UCSD-AML1 (cell line): ENCODE results near the gene HDAC10.
A peak's percentile ranks its signal among the peaks of the same experiment; 100 is the strongest.
"Not testable (repeated sequence)": the region's sequence is repeated elsewhere in the genome, so short reads cannot be mapped to it uniquely, and the experiment has no call there.

Source experiments
- DNase-seq: peaks from one replicate; lab custom pipeline; 2025; ENCODE audit not compliant: unreplicated experiment; lab: John Stamatoyannopoulos, UW

HDAC10 gene

DNA sequence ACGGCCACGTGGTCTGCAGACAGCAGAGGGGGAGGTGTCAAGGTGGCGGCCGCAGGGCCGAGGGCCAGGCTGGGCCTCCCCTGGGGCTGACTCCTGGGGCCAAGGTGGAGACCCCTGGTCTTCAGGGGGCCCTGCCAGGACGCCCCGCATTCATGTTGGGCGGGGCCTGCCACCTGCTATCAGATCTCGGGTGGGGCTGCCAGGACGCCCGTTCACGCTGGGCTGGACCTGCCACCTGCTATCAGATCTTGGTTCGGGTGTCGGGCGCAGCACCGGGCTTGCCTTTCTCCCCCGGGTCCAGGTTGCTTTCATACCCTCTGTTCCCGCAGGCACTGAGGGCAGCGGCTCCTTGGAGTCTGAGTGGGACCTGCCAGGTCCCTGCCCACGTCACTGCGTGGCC is 35.2 kb upstream of the HDAC10 start:
- DNase-seq = no peak

DNA sequence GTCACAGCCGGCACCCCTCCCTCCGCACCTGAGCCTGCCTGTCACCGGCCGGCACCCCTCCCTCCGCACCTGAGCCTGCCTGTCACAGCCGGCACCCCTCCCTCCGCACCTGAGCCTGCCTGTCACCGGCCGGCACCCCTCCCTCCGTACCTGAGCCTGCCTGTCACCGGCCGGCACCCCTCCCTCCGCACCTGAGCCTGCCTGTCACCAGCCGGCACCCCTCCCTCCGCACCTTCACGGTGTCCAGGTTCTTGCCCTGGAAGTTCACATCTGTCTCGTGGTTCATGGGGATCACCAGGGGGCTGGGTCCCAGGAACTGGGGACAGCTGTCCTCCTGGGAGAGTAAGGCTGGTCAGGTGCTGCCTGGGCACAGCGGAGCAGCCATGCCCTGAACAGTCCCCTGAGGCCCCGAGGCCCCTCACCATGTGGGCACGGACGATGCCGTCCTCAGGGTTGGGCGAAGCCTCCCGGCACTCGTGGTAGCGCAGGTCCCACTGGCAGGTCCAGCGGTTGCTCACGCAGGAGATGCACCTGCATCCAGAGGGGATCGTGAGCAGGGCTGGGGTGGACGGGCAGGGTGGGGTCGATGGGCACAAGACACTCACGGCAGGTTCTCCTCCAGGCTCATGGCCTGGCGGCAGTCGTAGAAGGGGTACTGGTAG is 34.6 kb upstream of the HDAC10 start:
- DNase-seq = no peak

DNA sequence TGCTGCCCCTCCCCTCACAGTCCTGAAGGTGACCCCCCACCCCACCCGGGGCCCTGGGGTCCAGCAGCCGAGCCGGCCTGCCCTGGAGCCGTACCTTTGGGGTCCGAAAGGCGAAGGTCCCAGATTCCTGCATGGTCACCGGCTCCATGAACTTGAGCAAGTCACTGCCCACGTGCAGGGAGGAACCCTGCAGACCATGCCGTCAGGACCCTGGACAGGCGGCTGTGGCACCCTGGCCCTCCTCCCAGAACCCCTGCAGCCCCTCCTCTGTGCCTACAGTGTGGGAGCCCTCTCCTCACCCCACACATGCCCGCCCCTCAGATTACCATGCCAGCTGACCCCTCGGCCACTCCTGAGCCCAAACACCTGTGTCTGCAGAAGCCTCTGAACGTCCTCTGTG is 33.4 kb upstream of the HDAC10 start:
- DNase-seq = no peak

DNA sequence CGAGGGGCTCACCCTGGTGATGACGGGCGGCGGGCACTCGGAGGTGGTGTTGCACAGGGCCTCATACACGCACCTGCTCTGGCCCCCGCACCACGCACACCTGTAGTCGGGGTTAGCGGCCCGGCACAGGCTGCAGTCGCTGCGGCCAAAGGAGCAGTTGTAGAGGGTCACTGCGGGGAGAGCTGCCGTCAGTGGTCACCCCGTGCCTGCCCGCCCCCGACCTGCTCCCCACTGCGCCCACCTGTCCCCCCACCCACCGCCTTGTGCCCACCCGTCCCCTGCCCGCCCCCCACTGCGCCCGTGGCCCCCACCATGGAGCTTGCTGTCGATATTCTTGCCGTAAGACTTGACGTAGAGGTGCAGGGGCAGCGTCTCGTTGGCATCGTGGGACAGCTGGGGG is 32.8 kb upstream of the HDAC10 start:
- no peak for DNase-seq

DNA sequence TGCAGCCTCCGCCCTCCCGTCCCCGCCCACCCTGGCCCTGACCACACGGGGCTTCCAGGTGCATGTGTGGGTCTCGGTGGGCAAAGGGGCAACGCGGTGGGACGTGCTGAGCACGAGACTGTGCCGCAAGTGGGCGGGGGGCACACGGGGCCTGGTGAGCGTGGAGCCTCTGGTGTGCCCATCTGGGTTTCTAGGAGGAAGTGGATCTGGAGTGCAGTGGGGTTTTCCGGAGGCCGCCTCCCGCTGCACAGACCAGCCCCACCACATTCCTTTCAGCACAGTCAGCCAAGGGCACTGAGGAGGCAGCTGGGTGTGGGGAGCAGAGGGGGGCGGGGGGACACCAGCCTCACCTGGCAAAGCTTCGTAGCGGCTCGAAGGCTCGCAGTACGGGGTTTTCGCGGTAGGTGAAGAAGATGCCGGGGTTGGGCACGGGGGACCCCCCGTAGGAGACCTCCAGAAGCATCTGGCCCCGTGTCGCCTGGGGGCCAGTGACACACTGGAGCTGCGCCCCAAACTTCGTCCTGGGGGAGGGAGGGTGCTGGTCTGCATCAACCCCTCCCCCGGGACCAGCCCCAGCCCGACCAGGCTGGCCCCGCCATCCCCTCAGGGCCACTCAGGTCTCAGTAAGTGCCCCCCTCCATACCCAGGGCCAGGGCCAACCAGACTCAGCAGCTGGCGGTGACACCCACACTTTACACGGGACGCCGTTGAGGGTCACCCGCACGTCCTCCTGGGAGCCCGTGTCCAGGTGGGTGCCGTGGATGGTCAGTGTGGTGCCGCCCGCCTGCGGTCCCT is 31.5 kb upstream of the HDAC10 start:
- DNase-seq = no peak

DNA sequence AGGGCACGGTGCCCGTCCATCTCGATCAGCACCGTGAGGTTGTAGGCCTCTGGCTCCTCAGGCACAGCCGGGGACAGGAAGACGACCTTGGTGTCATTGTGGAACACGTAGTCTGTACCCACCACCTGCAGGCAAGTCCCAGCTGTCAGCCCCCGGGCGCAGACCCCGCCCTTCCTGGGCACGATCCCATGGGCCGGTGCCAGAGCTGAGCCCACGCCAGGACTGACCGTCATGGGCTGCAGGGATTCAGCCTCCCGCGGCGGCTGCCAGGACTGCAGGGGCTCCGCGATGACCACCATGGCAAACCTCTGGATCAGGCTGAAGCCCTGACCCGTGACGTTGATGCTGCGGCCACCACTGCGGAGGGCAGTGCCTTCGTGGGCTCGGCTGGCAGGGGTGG is 30.9 kb upstream of the HDAC10 start:
- no peak for DNase-seq

DNA sequence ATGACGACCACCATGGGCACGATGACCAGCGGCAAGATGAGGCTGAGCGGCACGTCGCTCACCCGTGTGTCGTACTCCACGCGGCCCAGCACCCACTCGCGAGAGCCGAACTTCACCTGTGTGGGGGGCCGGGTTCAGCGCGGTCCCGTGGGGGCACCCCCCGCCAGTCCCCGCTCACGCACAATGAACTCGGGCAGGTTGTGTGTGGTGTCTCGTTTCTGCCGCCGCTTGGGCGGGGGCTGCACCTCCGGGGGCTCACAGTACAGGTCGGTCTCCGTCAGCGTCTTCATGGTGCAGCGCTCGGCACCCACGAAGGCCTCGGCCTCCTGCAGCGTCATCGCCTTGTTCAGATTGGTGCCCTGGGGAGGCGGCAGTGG is 30.3 kb upstream of the HDAC10 start:
- DNase-seq = no peak

DNA sequence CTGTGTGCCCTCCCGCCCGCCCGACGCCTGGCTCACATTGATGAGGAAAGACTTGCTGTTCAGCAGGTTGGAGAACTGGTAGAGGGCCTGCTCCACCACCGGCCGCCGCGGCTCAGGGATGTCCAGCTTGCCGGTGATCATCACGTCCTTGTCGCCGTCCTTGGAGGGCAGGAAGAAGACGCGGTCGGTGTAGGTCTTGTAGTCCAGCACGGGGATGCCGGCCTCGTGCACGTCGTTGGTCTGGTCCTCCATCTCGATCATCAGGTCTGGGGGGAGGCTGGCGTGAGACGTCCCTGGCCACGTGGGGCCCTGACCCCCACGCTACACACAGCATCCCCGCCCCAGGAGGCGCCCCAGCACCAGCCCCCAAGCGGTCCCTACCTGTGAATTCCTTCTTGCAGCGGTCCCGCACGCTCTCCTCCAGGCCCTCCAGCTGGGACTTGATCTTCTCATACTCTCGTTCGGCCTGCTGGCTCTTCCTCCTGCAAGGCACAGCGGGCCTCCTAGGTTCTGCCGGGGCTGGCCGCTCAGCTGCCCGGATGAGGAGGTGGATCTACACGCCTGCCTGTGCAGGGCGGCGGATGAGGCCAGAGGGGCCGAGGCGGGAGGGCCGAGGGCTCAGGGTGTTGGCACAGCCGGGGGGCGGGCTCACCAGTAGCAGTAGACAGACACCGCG is 29.8 kb upstream of the HDAC10 start:
- no peak for DNase-seq

DNA sequence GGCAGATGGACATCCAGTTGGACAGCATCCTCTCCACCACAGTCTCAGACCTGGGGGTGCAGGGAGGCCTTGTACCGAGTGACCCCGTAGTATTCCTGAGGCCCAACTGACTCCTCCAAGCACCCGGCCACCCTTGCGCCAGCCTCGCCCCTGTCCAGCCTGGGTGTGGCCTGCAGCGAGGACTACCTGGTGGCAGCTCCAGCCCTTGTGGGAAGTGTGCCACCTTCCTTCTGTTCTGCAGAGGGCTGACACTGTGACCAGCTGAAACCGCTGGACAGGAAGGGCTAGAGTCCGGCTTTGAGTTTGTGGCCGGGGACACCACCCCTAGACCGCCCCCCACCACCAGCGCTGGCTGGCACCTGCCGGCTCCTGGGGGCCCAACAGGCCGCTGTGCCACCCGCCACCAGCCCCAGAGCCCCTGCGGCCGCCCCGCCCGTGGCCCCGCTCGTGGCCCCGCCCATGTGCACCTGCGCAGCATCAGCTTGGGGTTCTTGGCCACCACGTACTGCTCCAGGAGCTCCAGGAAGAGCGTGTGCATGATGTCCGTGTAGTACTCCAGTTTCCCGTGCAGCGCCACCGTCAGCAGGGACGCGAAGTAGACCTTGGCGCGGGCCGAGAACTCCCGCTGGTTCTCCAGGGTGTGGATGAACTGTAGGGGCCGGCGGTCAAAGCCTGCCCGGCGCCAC is 29.1 kb upstream of the HDAC10 start:
- DNase-seq = no peak

DNA sequence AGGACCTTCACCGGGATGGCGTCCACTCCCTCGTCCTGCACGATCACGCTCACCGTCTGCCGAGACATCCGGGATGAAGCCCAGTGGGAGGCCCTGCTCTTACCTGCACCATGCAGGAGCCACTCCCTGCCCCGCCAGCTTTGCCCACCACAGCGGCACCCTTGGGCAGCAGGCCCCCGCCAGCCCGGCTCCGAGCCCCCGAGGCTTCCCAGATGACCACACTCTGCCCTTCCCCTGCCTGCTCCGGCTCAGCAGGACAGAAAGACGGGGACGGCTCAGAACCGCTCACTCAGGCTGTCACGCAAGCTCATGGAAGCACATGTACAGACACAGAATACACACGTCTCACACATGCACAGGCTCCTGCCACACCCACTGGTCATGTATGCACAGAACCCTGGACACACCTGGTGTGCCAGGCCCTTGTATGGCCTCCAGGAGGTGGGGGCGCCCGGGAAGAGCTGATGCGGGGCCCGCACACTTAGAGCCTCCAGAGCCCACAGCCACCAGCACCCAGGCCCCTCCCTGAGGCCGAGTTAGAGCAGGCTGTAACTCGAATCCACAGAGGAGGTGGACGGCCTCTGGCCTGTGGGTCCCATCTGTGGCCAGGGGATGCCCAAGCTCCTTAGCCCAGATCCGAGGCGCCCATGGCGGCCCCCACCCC is 28.0 kb upstream of the HDAC10 start:
- DNase-seq = no peak

DNA sequence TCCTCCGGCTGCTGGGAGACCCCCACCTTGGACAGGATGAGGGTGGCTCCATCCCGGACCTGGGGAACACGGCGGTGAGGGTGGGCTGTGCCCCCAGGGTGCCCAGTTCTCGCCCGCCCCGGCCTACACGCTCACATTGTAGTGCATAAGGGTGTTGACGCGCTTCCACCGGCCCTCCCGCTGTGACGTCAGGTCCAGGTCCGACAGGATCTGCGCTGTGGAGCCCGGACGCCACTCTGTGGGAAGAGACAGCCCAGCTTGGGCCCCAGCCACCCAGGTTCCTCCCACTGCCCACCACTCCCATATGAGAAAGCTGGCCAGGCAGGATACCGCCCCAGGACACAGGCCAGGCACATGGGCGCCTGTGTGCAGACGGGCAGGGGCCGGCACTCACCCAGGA is 27.4 kb upstream of the HDAC10 start:
- no peak for DNase-seq

DNA sequence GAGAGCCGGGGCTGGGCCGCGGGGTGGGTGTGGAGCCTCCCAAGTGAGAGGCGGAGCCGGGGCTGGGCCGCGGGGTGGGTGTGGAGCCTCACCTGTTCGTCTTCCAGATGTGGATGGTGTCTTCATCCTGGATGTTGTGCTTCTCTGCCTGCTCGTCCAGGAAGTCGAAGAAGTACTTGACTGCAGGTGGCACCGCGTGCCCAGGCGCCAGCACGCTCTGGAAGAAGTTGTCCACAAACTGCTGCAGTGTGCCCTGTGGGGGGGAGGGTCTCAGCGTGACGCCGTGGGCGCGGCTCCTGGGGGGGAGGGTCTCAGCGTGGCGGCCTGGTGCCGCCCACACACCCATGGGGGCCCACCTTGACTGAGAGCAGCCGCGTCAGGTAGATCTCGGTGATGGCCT is 26.7 kb upstream of the HDAC10 start:
- DNase-seq = no peak

DNA sequence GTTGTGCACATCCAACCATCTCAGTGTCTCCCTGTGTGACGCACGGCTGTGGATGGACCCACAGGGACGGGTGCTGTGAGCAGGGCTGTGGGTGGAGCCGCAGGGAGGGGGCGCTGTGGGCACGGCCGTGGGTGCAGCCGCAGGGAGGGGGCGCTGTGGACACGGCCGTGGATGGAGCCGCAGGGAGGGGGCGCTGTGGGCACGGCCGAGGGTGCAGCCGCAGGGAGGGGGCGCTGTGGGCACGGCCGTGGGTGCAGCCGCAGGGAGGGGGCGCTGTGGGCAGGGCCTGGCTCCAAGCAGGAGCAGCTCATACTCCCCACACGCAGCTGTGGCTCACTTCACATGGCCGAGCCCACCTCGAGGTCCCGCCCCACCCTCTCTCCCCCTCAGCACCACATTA is 25.1 kb upstream of the HDAC10 start:
- DNase-seq = peak; percentile 85

DNA sequence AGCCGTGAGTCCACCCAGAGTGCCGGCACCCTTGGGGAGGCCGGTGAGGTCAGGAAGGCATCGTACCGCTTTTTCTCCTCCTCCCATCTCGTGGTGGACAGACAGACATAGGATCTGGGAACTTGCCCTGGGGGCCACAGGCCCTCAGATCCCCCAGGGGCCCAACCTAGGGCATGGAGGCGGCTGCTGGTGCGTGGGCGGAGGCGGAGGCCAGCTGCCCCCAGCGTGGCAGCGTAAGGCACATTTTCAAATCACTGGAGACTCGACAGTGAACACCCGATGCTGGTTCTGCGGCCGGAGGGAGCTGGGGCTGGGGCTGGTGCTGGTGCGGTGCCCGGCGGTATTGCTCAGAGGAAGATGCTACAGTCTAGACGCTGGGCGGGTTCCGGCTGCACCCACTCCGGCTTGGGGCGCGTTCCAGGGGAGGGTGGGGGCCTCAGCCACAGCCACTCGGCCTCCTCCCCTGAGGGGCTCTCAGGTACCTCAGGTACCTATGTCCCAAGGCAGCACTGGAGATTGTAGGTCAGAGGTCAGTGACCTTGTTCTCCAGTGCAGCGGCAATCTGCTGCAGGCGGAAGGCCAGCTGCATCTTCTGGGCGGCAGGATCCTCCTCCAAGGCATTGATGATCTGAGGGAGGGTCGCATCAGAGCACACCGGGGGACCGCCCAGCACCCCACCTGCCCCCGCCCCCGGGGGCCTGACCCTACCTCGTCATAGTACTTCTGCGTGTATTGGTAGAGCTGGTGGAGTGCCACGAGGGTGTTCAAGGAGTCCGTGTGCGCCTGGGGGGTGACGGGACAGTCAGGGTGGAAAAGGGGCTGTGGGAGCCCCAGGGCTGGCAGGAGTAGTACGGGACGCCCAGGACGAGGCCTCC is 24.4 kb upstream of the HDAC10 start:
- no peak for DNase-seq

DNA sequence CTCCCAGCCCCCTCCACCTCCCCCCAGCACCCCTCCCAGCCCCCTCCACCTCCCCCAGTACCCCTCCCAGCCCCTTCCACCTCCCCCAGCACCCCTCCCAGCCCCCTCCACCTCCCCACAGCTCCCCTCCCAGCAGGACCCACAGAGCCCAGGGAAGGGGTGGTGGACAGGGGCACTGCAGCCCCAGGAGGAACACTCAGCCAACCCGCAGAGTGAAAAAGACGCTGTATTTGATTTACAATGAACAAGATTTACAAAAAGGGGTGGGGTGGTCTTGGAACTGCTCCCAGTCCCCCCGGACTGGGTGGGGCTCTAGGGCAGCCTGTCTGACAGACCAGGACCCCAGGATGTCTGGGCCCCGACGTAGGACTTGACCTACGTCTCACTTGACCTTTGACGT is 23.7 kb upstream of the HDAC10 start:
- DNase-seq = no peak

DNA sequence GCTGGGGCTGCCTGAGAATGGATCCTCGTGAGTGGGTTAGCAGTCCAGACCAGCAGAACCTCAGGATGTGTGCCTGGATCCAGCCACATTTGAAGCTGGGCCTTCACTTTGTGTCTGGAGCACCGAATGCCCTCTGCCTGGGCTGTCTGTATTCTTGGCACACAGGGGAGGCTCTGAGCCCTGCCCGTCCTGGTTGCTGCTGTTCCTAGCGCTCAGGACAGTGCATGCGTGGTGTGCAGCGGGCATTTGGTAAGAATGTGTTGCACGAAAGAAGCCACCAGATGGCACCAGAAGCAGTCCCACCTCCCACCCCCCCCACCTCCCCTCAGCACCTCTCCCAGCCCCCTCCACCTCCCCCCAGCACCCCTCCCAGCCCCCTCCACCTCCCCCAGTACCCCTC is 23.2 kb upstream of the HDAC10 start:
- DNase-seq = peak; percentile 37

DNA sequence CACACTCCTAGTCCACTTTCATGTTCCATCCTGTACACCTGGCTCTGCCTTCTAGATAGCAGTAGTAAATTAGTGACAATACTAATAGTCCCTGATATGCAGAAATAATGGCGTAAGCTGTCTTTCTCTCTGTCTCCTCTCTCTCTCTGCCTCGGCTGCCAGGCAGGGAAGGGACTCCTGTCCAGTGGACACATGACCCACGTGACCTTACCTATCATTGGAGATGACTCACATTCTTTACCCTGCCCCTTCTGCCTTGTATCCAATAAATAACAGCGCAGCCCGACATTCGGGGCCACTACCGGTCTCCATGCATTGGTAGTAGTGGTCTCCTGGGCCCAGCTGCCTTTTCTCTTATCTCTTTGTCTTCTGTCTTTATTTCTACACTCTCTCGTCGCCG is 22.7 kb upstream of the HDAC10 start:
- DNase-seq = not testable (repeated sequence)

DNA sequence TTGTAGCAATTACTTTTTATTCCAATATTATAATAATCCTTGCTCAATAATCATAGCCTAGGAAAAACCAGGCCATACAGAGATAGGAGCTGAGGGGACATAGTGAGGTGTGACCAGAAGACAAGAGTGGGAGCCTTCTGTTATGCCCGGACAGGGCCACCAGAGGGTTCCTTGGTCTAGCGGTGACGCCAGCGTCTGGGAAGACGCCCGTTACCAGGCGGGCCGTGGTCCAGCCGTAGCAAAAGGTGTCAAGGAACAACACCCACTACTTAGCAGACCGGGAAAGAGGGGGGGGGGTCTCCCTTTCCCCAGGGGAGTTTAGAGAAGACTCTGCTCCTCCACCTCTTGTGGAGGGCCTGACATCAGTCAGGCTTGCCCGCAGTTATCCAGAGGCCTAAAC is 22.3 kb upstream of the HDAC10 start:
- DNase-seq = not testable (repeated sequence)

DNA sequence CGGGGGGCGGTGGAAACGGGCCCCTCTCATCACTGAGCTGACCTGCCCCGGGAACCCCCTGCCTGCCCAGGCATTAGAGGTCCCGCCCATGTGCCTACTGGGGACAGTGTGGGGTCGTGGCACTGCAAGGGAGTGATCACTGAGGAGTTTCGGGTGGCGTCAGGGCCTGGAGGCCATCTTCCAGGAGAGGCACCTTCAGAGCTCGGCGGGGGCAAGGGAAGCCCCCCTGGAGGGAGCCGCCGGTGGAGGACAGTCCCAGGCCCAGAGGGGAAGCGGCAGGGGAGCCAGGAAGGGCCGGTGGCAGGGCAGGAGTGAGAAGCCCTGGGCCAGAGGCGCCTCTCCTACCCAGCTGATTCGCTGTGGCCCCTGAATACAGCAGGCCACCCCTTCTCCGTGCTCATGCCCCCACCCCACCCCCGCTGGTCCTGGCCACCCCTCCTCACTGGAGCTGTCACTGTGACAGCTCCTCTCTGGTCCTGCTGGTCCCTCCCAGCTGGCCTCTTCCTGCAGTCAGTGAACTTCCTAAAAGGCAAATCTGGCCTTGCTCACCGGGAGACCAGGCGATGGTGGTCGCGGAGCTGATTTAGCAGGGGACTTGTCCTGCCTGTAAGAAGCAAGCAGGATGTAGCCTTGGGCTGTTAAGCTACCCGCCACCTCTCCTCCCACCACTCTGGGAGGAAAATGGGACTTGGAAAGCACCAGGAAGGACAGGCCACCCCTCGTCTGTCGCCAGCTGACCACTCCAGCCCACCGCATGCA is 21.2 kb upstream of the HDAC10 start:
- peak; percentile 18 for DNase-seq
